ENCODE measurements around the gene PNLIPRP1.

DNA sequence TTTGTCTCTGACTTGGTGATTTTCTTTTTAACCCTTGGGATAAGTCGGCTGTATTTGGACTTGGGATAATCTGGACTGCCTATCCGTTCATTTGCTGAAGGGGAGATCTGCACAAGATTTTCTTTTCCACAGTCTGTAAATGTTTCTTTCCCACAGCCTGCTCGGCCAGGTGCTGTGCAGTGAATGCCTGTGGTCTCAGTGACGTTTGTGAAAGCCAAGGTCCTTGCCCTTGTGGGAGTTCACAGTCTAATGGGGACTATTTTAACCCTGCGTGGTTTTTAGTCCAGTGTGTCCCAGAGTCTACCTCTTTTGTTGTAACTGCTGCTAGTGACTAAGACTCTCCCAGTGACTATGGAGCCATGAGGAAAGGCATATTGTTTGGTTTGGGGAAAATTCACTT, 36.1 kb upstream of the PNLIPRP1 start:
- no peak for TF ChIP-seq CREB1 (IDR thresholded peaks at IDR 0.05; ENCODE audit: low read depth)
- no peak for TF ChIP-seq RAD21 (IDR thresholded peaks at IDR 0.05; ENCODE audit: low read depth)
- no peak for TF ChIP-seq EP300 (IDR thresholded peaks at IDR 0.05; ENCODE audit: borderline replicate concordance)
- TF ChIP-seq TAF1 (IDR thresholded peaks at IDR 0.05; ENCODE audit: low read depth): no peak
- TF ChIP-seq, protein P1, sequence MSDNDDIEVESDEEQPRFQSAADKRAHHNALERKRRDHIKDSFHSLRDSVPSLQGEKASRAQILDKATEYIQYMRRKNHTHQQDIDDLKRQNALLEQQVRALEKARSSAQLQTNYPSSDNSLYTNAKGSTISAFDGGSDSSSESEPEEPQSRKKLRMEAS (IDR thresholded peaks at IDR 0.05): no peak
- TF ChIP-seq, protein P2, sequence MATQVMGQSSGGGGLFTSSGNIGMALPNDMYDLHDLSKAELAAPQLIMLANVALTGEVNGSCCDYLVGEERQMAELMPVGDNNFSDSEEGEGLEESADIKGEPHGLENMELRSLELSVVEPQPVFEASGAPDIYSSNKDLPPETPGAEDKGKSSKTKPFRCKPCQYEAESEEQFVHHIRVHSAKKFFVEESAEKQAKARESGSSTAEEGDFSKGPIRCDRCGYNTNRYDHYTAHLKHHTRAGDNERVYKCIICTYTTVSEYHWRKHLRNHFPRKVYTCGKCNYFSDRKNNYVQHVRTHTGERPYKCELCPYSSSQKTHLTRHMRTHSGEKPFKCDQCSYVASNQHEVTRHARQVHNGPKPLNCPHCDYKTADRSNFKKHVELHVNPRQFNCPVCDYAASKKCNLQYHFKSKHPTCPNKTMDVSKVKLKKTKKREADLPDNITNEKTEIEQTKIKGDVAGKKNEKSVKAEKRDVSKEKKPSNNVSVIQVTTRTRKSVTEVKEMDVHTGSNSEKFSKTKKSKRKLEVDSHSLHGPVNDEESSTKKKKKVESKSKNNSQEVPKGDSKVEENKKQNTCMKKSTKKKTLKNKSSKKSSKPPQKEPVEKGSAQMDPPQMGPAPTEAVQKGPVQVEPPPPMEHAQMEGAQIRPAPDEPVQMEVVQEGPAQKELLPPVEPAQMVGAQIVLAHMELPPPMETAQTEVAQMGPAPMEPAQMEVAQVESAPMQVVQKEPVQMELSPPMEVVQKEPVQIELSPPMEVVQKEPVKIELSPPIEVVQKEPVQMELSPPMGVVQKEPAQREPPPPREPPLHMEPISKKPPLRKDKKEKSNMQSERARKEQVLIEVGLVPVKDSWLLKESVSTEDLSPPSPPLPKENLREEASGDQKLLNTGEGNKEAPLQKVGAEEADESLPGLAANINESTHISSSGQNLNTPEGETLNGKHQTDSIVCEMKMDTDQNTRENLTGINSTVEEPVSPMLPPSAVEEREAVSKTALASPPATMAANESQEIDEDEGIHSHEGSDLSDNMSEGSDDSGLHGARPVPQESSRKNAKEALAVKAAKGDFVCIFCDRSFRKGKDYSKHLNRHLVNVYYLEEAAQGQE (IDR thresholded peaks at IDR 0.05; ENCODE audit: low read depth): no peak
- TF ChIP-seq NFIC (IDR thresholded peaks at IDR 0.05): no peak
- TF ChIP-seq YY1 (IDR thresholded peaks at IDR 0.05; ENCODE audit: low read depth): no peak
- no peak for TF ChIP-seq CEBPB (IDR thresholded peaks at IDR 0.05)
- TF ChIP-seq FOXM1 (IDR thresholded peaks at IDR 0.05; ENCODE audit: borderline replicate concordance, low read depth): no peak
- TF ChIP-seq TEAD4 (IDR thresholded peaks at IDR 0.05): no peak
- no peak for TF ChIP-seq TCF12 (IDR thresholded peaks at IDR 0.05; ENCODE audit: low read depth)
- TF ChIP-seq EGR1 (IDR thresholded peaks at IDR 0.05): no peak

Measured in Ishikawa (cell line).